DMS153 (cell line): ENCODE measurements around the gene FXYD4.
"Not testable (repeated sequence)": the region's sequence is repeated elsewhere in the genome, so short reads cannot be mapped to it uniquely, and the experiment has no call there.

ENCODE experiments used
- DNase-seq: peaks from one replicate; lab custom pipeline; 2025; lab: John Stamatoyannopoulos, UW

The FXYD4 gene

DNA sequence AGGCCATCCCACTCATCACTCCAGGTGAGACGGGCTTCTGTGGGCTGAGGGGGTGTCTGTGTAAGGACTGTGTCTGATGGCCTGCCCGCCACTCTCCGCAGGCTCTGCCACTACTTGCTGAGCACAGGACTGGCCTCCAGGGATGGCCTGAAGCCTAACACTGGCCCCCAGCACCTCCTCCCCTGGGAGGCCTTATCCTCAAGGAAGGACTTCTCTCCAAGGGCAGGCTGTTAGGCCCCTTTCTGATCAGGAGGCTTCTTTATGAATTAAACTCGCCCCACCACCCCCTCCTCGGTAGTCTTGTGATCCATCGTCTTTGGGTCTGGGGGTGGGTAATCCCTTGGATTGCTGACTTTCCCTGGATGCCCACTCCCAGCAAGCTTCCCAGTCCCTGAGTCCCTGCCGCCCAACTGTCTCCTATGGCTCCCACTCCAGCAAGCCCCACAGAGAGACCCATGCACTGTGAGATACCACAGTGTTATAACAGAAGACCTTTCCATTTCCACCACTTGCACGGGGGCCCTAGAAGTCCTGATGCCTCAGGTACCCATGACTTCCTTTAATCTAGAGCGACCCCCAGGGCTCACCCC, 4.7 kb downstream of the FXYD4 start:
- DNase-seq, result no peak

DNA sequence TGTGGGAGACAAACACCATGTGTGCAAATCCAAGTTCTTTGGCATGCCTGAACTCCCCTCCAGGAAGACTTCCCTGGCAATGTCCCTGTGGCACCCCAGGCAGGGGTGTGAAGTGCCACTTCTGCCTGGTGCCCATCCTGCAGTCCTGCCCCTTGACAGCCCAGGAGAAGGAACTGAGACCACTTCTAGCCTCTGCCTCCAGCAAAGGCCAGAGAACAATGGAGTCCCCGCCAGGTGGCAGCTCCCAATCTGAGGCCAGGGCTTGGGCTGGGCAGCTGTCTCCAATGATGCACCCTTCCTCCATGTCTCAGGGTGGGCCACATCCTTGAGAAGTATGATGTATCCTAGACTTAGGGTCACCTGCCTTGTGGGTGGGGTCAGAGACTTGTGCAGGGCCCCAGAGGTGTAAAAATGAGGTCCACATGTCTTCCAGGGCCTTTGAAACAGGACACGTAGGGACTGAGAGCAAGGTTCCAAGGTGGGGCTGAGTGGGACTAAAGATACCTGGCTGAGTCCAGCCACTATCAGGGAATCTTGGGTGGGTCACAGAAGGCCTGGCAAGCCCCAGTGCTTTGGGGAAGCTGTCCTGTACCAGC, 5.5 kb downstream of the FXYD4 start:
- no peak for DNase-seq

DNA sequence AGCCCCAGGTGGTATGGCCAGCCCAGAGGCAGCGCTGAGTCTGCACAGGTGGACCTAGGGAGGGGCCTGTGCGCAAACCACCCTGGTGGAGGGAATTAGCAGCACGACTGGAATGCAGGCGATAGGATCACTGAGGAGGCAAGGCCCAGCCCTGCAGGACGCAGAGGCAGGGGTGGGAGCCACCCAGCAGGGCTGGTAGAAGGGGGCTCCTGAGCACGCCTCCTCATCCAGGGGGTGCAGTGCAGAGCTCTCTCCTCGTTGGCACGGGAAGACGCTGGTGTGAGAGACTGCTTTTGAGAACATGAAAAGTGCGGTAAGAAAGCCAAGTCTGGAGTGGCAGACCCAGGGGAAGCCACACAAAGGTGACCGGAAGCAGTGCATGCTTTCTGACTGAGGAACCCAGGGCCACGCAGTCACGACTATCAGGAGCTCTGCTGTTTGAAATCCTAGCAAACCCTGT, 6.0 kb downstream of the FXYD4 start:
- DNase-seq, result no peak

DNA sequence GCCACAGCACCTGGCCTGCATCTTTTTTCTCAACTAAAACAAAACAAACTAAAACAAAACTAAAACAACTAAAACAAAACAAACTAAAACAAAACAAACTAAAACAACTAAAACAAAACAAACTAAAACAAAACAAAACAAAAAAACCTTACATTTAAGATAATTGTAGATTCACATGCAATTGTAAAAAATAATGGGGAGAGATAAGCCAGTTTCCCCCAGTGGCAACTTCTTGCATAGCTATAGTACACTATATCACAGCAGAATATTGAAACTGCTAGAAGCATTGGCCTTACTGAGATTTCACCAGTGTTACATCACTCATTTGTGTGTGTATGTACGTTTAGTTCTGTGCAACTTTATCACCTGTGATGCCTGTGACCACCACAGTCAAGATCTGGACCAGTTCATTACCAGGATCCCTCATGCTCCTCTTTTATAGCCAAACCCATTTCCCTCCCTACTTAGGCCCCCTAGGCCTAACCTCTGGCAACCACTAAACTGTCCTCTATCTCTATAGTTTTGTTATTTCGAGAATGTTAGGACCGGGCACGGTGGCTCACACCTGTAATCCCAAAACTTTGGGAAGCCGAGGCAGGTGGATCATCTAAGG, 9.3 kb downstream of the FXYD4 start:
- DNase-seq, result no peak

DNA sequence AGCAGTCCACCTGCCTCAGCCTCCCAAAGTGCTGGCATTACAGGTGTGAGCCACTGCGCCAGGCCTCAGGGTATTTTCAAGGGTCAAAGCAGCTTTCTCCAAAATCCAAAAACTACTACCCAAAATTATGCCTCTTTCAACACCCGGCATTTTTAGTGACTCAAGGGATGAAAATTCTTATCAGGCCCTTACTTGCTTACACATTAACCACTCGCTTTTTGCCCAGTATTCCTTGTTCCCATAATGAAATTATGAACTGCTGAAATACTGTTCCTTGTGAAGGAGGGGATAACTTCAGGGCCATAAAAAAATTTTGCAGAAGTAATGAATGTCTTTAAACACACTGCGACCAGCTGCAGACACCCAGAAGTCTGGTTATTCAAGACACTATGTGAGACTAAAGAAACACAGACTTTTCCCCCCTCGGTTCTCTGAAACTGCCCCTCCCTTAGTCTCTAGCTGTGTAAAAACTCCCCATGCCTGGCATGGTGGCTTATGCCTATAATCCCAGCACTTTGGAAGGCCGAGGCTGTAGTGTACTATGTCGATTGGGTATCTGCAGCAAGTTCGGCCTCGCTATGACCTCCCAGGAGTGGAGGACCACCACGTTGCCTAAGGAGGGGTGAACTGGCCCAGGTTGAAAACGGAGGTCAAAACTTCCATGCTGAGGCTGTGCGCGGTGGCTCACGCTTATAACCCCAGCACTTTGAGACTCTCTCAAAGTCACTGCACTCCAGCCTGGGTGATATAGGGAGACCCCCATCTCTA, 12.0 kb downstream of the FXYD4 start:
- DNase-seq, result no peak

DNA sequence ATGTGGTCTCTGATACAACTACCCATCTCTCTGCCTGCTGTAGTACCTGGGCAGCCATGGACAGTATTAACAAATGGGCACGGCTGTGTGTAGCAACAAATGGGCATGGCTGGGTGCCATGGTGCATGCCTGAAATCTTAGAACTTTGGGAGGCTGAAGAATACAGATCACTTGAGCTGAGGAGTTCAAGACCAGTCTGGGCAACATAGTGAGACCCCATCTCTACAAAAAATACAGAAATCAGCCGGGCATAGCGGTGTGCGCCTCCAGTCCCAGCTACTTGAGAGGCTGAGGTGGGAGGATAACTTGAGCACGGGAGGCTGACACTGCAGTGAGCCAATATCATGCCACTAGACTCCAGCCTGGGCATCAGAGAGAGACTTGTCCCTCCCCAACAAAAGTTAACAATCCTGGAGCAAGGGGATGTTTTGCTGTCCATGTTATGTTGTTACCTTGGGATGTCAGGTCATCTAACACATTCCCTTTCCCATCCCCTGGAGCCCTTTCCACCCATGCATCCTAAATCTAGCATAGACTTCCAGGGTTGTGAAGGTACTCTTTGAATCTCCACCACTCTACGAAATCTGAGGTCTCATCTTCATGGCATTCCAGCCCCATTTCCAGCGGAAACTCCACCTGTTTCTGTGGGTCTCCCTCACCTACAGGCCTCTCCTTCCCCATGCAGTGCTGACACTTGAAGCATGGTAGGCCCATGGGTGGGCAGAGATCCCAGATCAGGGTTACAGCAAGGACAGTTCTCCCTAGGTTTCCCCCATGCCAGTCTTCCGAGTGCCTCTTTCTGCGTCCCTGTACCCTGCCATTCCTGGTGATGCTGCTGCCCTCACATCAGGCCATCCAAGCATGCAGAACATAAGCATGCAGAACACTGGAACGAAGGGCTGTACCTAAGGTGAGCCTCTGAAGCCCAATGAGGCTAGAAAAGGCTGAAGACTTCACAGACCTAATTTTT, 13.1 kb downstream of the FXYD4 start:
- DNase-seq, result no peak

DNA sequence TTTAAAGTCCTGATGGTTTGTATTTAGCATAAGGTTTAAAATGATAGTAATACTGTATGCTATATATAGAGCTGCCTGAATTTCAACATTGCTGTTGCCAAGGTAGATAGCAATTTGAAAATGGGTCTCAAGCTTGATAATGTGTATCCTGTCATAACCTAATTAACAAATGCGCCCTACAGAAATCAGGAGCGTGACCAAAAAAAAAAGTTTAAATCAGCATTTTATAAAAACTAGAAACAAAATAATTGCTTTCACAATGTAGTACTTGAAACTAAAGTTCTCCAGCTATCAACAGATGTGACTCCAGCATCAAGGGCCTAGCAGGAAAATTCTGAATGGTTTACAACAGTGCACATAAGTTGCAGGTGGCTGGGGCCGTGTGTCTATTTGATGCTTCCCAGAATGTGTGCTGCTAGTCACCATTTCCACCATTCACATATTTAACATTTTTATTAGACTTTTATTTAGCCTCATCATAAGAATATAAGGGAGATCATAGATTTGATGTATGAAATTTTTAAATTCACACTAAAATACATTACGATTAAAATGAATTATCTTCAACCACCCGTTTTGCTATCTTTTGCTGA, 14.1 kb downstream of the FXYD4 start:
- no peak for DNase-seq

DNA sequence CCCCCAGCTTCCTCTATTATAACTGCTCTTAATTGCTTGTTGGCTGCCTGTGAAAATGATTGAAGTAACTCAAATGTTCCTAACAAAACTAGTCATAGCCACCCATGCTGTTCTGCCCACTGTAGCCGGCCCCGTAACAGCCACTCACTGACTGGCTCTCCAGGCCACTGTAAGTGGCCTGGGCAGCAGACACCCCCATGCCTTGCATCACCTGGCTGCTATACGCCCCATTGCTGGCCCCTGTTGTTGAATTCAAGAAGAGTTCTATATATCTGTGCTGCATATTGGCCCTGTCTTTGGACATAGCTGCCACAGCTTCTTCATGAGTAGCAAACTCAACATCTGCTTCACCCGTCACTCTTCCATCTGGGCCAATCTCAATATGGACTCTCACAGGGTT, 15.1 kb downstream of the FXYD4 start:
- DNase-seq, result no peak

DNA sequence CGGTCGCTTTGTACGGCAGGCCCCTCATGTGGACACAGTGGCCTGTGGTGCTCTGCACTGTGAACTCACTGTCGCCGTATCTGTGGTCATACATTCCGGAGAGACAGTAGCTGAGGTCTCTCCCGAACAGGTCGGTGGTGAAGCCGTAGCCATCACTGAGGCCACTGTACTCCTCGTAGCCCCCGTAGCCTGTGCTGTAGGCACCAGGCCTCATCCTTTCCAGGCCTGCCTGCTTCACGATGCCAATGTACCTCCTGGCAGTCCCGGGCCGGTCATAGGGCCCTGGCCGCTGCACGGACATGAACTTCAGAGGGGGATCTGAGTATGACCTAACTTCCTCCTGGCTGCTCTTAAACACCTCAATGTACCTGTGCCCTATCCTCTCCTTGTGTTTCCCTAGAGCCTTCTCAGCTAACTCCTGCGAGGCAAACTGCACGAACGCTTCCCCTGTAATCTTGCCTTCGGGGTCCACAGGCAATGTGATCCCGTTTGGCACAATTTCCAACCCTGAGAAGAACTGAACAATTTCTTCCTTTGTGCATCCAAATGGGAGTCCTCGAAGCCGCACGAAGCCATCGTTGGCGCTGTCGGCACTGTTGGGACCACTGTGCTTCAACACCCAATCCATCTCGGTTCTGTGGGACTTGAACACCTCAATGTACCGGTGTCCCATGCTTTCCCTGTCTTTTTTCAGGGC, 15.7 kb downstream of the FXYD4 start:
- DNase-seq, result no peak

DNA sequence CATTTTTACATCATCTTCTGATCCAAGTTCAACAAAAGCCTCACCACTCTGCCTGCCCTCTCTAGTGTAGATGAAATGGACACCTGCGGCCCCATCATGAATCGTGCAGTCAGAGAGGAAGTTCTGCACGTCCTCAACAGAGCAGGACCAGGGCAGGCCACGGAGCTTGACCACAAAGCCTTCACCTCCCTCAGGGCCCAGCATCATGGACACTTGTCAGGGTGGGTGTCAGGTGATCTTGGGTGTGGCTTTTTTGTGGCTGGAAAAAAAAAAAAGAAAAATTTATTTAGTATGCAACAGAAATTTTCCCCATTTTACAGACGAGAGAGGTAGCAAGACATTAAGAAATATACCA, 16.2 kb downstream of the FXYD4 start:
- no peak for DNase-seq

DNA sequence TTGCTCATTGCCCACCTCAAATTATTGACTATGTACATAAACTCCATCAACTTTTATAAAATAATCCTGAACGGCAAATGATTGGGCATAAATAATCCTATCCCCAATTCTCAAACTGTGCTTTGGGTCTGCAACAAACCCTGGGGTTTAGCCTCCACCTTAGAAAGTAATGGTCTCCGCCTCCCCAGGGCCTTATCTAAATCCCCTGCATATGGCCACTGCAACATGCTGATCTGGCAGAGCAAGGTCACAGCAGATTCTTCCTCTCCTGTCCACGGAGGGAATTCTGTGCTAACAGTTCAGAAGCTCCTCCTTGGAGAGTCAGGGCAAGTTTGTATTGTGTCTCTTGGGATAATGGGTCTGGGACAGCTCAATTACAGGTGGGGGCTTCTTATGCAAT, 18.4 kb downstream of the FXYD4 start:
- no peak for DNase-seq

DNA sequence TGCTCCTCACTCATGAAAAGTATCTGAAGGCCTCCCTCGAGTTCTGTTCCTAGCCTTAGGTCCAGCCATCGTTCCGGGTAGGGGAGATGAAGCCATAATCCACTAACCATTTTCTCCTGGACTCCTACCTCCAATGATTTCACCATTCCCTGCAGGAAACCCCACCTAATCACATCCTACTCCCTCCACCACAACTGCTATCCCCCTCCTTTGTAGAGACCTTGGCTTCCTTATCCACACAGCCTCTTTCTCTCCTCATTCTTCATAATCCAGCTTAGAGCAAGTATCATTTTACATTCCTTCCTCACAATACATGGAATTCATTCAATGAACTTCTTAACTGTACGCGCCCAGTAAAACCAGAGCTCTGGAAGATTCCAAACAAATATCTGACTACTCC, 18.9 kb downstream of the FXYD4 start:
- no peak for DNase-seq

DNA sequence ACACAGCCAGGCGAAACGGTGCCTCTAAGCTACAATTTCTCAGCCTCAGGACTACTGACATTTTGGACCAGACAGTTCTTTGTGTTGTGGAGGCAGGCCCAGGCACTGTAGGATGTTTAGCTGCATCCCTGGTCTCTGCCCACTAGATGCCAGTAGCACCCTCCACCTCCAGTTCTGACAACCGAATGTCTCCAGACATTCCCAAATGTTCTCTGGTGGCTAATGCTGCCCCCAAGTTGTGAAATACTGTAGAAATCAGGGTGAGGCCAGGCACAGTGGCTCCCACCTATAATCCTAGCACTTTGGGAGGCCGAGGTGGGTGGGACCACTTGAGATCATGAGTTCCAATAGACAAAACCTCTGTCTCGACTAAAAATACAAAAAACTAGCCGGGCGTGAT, 19.3 kb downstream of the FXYD4 start:
- DNase-seq, result no peak

DNA sequence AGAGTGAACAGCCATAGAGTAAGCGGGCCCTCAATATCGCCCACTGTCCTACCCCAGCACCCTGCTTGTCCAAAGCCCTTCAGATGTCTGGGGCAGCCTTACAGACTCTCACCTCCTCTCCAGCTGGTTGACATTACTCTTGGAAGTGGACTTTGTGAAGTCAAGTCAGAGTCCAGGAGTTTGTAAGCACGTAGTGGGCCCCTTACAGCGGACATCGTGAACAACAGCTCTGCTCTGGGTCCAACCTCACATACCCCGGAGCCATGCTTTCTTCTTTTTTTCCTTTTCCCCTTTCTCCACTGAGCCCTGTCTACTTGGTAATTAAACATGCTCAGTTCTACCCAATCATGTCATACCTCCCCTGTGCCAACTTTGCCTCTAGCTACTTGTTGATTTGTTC, 20.1 kb downstream of the FXYD4 start:
- DNase-seq, result no peak

DNA sequence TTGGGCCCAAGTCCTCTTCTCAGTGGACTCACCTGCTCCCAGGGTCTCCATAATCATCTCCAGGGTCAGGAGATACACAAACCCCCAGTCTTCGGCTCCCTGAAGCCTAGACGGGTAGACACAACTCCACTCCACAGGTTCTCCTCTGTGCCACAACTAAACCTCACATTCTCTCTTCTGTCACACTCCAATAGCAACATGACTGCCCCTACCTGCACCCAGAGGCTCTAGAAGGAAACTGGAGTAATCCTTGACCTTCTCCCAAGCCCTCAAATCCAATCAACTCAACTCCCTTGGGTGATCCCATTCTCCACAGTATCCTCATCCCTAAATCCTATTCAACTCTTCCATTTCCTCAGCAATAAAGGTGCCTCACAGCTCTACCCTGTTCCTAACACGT, 21.3 kb downstream of the FXYD4 start:
- no peak for DNase-seq

DNA sequence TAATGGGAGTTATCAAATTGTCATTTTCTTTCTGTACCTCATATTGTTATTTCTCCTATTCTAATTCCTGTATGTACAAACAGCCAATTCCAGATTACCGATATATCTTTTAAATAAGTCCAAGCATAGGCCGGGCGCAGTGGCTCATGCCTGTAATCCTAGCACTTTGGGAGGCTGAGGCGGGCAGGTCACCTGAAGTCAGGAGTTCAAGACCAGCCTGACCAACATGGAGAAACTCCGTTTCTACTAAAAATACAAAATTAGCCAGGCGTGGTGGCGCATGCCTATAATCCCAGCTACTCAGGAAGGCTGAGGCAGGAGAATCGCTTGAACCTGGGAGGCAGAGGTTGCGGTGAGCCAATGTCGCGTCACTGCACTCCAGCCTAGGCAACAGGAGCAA, 21.8 kb downstream of the FXYD4 start:
- not testable (repeated sequence) for DNase-seq

DNA sequence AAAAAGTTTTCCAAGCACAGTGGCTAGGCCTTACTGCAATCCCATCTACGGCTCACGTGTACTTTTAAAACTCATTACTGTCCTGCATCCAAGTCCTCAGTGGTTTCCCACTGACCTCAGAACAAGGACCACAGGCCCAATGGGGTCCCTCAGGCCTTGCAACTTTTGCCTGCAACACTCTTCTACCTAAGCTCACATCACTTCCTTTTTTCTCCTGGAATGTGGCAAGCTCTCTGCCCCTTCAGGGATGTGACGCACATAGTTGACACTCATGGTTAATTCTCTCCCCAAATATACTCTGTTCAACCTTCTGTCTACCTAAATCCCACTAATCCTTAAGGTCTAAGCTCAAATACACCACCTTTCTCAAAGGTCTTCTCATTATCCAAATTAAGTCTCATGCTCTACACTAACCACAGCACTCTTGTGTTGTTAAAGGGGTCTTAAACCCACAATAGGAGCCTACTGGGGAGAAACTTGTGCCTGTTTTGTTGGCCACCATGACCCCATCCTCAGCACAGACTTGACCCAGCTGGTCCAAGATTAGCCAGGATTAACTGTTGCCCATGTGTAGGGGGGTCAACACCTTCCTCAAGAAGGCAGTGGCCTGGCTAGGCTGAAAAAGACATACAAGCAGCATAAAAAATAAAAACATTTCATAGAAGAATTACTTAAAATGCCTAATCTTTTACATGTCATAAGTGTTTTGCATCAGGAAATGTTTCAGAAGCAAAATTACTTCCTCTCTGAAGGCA, 22.3 kb downstream of the FXYD4 start:
- DNase-seq, result no peak

DNA sequence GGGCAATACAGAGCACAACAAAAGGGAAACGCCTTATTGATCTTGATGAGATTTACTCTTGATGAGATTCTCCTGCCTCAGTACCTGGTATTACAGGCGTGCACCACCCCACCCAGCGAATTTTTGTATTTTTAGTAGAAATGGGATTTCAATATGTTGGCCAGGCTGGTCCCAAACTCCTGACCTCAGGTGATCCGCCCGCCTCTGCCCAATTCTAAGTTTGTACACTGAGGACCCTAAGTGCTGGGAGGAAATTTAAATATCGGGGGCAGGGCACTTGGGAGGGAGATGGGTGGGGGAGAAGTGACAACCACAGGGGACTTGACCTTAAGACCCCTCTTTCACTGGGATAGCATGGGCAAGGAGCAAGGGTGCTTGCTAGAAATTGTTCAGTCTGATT, 23.4 kb downstream of the FXYD4 start:
- no peak for DNase-seq

DNA sequence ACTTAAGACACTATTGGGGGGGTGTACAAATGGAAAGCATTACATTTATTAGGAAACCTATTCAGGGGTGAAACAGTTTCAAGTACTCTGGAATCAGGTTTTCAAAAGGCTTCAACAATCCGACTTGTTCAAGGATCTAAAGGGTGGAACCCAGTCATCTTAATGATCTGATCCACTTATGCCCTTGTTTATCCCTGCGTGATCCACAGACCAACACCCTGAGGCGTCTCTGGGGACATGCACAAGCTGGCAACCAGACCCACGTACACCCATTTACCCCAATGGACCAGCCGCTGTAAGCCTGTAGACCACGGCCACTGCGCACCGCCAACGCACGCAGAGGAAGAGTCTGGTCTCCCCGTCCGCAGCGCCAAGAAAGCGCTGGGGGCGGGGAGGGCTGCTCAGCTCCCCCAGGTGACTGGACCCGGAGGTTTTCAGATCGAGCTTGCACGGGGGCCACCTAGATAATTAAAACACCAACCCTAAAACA, 24.2 kb downstream of the FXYD4 start:
- DNase-seq, result no peak
